NCI-H1092 treated with DMSO at 0.1 percent for 48 hours (cell line): ENCODE results near the gene PIP4K2C.

Experiments
- DNase-seq: peaks from one replicate; lab custom pipeline; 2025; lab: John Stamatoyannopoulos, UW

PIP4K2C gene

GRCh38 chr12:57621497-57622292 lies 30.7 kb downstream of the PIP4K2C start:
- peak; percentile 17 for DNase-seq

- no peak for DNase-seq
Observed at GRCh38 chr12:57622293-57623245, 31.6 kb downstream of the PIP4K2C start.

- DNase-seq, result no peak
Observed at GRCh38 chr12:57623385-57623784, 32.4 kb downstream of the PIP4K2C start.

- DNase-seq, result no peak
Observed at GRCh38 chr12:57623811-57624390, 32.9 kb downstream of the PIP4K2C start.

- no peak for DNase-seq
Observed at GRCh38 chr12:57624441-57625220, 33.6 kb downstream of the PIP4K2C start.

GRCh38 chr12:57625261-57626032 lies 34.5 kb downstream of the PIP4K2C start:
- no peak for DNase-seq

- no peak for DNase-seq
Observed at GRCh38 chr12:57626111-57626920, 35.3 kb downstream of the PIP4K2C start.

GRCh38 chr12:57626921-57627445 lies 36.0 kb downstream of the PIP4K2C start:
- no peak for DNase-seq

GRCh38 chr12:57627501-57628279 lies 36.7 kb downstream of the PIP4K2C start:
- no peak for DNase-seq

GRCh38 chr12:57628280-57629191 lies 37.5 kb downstream of the PIP4K2C start:
- no peak for DNase-seq

GRCh38 chr12:57629897-57630471 lies 39.0 kb downstream of the PIP4K2C start:
- no peak for DNase-seq

GRCh38 chr12:57630891-57631433 lies 40.0 kb downstream of the PIP4K2C start:
- no peak for DNase-seq

- no peak for DNase-seq
Observed at GRCh38 chr12:57631566-57632072, 40.6 kb downstream of the PIP4K2C start.

GRCh38 chr12:57632073-57632957 lies 41.3 kb downstream of the PIP4K2C start:
- peak; percentile 13 for DNase-seq

GRCh38 chr12:57632958-57633840 lies 42.2 kb downstream of the PIP4K2C start, which contains the start of gene B4GALNT1:
TSS of gene B4GALNT1 (minus strand) at chr12:57633201. CDS start at chr12:57632132, 1,069 bp downstream.
- peak; percentile 67 for DNase-seq
